CD14-positive monocyte (primary cell): ENCODE measurements around the gene SFMBT2. TPM values are rescaled to one million over a fixed set of nuclear protein-coding genes. Genes with fewer than 3 reads are reported as not detected.

Experiments
- DNase-seq, 3 donors: peaks; one replicate each; pipeline ENCODE4 v3.0.0-alpha.2; 2011 to 2022
- H2AFZ ChIP-seq: 2 replicates; pipeline ENCODE4 v1.6.0; 2012; ENCODE audit warnings: mild to moderate bottlenecking, low read depth, low read length, inconsistent platforms; ENCODE audit not compliant: insufficient read depth, poor library complexity, severe bottlenecking
- H3K27ac ChIP-seq, 2 donors: 1 replicate in 1 of 2; 2 replicates in 1 of 2; pipeline ENCODE4 v1.5.1; 2012 to 2013; ENCODE audit warnings: low read length in 2 of 2, control low read depth in 1 of 2, inconsistent platforms in 1 of 2, low read depth in 1 of 2, mild to moderate bottlenecking in 1 of 2
- H3K27me3 ChIP-seq, 2 donors: one replicate each; pipeline versions ENCODE4 v1.6.0 to v1.6.1; 2011 to 2013; ENCODE audit warnings: low read length in 2 of 2; ENCODE audit not compliant: control insufficient read depth in 2 of 2, insufficient read depth in 2 of 2
- H3K36me3 ChIP-seq, 2 donors: replicated peaks in 1 of 2; 1 replicate in 1 of 2; 2 replicates in 1 of 2; pipeline versions ENCODE4 v1.5.1 to v1.6.1; 2012 to 2013; ENCODE audit warnings: low read length in 2 of 2, control low read depth in 1 of 2, inconsistent platforms in 1 of 2, mild to moderate bottlenecking in 1 of 2; ENCODE audit not compliant: insufficient read depth in 2 of 2, control insufficient read depth in 1 of 2
- H3K4me1 ChIP-seq, 2 donors: 1 replicate in 1 of 2; 2 replicates in 1 of 2; pipeline versions ENCODE4 v1.5.1 to v1.6.1; 2012 to 2013; ENCODE audit warnings: low read length in 2 of 2, control low read depth in 1 of 2, inconsistent platforms in 1 of 2, mild to moderate bottlenecking in 1 of 2, moderate library complexity in 1 of 2; ENCODE audit not compliant: insufficient read depth in 2 of 2, control insufficient read depth in 1 of 2
- H3K4me2 ChIP-seq: replicated peaks from 2 replicates; pipeline ENCODE3; 2012; ENCODE audit warnings: low read length, moderate library complexity, mild to moderate bottlenecking; ENCODE audit not compliant: poor library complexity, severe bottlenecking; ENCODE audit errors: extremely low read depth
- H3K4me3 ChIP-seq, 3 experiments: fragments of 200-600 bp in 1 of 3; sonication (generic) in 1 of 3; replicated peaks in 1 of 3; 1 replicate in 2 of 3; 2 replicates in 1 of 3; pipeline ENCODE4 v1.5.1; 2011 to 2013; ENCODE audit warnings: low read length in 3 of 3, mild to moderate bottlenecking in 3 of 3, control low read depth in 2 of 3, low read depth in 2 of 3, inconsistent platforms in 1 of 3, moderate library complexity in 1 of 3
- H3K79me2 ChIP-seq: 2 replicates; pipeline ENCODE4 v1.6.0; 2012; ENCODE audit warnings: mild to moderate bottlenecking, control low read depth, inconsistent platforms, low read length, moderate library complexity; ENCODE audit not compliant: insufficient read depth
- H3K9ac ChIP-seq: 2 replicates; pipeline ENCODE4 v1.6.0; 2017; ENCODE audit warnings: low read length, mild to moderate bottlenecking; ENCODE audit not compliant: insufficient read depth, poor library complexity, severe bottlenecking
- H3K9me3 ChIP-seq, 2 donors: replicated peaks in 1 of 2; 1 replicate in 1 of 2; 2 replicates in 1 of 2; pipeline versions ENCODE4 v1.5.1 to v1.6.1; 2012 to 2013; ENCODE audit warnings: low read length in 2 of 2, control low read depth in 1 of 2; ENCODE audit not compliant: control insufficient read depth in 1 of 2, insufficient read depth in 1 of 2
- H4K20me1 ChIP-seq: 2 replicates; pipeline ENCODE4 v1.6.0; 2012; ENCODE audit warnings: mild to moderate bottlenecking, low read length, control low read depth, moderate library complexity; ENCODE audit not compliant: insufficient read depth
- H3K27ac Mint-ChIP-seq, 7 donors: one replicate each; pipeline ENCODE4 v1.8.0; 2020; ENCODE audit warnings: mild to moderate bottlenecking in 7 of 7, mixed read lengths in 7 of 7, moderate library complexity in 6 of 7, inconsistent platforms in 2 of 7
- H3K27me3 Mint-ChIP-seq, 3 donors: one replicate each; pipeline ENCODE4 v1.8.0; 2021 to 2022; ENCODE audit warnings: low read depth in 3 of 3, mild to moderate bottlenecking in 3 of 3, mixed read lengths in 3 of 3, moderate library complexity in 3 of 3, inconsistent platforms in 1 of 3
- H3K36me3 Mint-ChIP-seq, 2 donors: one replicate each; pipeline ENCODE4 v1.8.0; 2020; ENCODE audit warnings: mixed read lengths in 2 of 2, inconsistent platforms in 1 of 2, mild to moderate bottlenecking in 1 of 2
- H3K4me1 Mint-ChIP-seq: one replicate; pipeline ENCODE4 v1.8.0; 2020; ENCODE audit warnings: mild to moderate bottlenecking, mixed read lengths
- H3K4me3 Mint-ChIP-seq, 2 donors: one replicate each; pipeline ENCODE4 v1.8.0; 2020; ENCODE audit warnings: mild to moderate bottlenecking in 2 of 2, mixed read lengths in 2 of 2, moderate library complexity in 1 of 2
- H3K9me3 Mint-ChIP-seq, 7 donors: one replicate each; pipeline ENCODE4 v1.8.0; 2020 to 2022; ENCODE audit warnings: mixed read lengths in 7 of 7, mild to moderate bottlenecking in 6 of 7, moderate library complexity in 6 of 7, inconsistent platforms in 2 of 7
- CTCF ChIP-seq: fragments of 200-600 bp; IDR thresholded peaks from one replicate; pipeline ENCODE4 v1.8.0; 2022; ENCODE audit warnings: antibody characterized with exemption, mild to moderate bottlenecking
- WGBS: methylation state at CpG from one replicate; pipeline ENCODE4 v1.1.5; 2013; ENCODE audit warnings: missing lambda C conversion rate; ENCODE audit not compliant: insufficient coverage; 5-methylcytosine and 5-hydroxymethylcytosine counted together
- intact Hi-C, 2 donors: fragments of 100-400 bp; cut with micrococcal nuclease; formaldehyde crosslinking; loops; one replicate each; pipeline versions ENCODE4 v1.15.0 to v1.15.1; 2023
- polyA plus RNA-seq, 3 donors: library from polyadenylated mRNA; depleted of rRNA in 1 of 3; unstranded in 2 of 3; stranded (reverse) in 1 of 3; fragments of 300-500 nt in 2 of 3; fragments of >200 nt in 1 of 3; fragmentation: Illumina TruSeq in 2 of 3; gene quantifications; 1 replicate in 2 of 3; 2 replicates in 1 of 3; pipeline ENCODE4 v1.2.3, GENCODE V29; 2012 to 2021

Gene SFMBT2
- polyA plus RNA-seq, 3 donors, result 0.53 to 10.9 (median 1.6) TPM

- H3K27ac Mint-ChIP-seq, result no peak overlapping the region
- H3K9me3 Mint-ChIP-seq, result peaks cover 14 to 25% (median 22%) of the 10 kb centered on the region in 7 donors
- no peak for TF ChIP-seq CTCF
- H2AFZ ChIP-seq, result no peak overlapping the region
- peaks cover 4% of the 10 kb centered on the region for H4K20me1 ChIP-seq
- peaks cover 0 to 20% of the 10 kb centered on the region in 2 donors for H3K36me3 ChIP-seq
- no peak overlapping the region for H3K4me2 ChIP-seq
- H3K4me1 ChIP-seq, result peaks cover 17 to 20% of the 10 kb centered on the region in 2 donors
- no peaks in the 10 kb centered on the region for H3K27me3 ChIP-seq
- peaks cover 27% of the 10 kb centered on the region for H3K4me1 Mint-ChIP-seq
- H3K27me3 Mint-ChIP-seq, result peaks cover 0 to 1% (median 0%) of the 10 kb centered on the region in 3 donors
- intact Hi-C loops, result no loop called here
- H3K27ac ChIP-seq, result no peak overlapping the region
- peaks cover 10 to 28% of the 10 kb centered on the region in 2 donors for H3K9me3 ChIP-seq
- no CpG with 5 or more reads among the region's 1 CpG for WGBS
- H3K4me3 Mint-ChIP-seq, result no peak overlapping the region
- H3K4me3 ChIP-seq, result no peak overlapping the region
- H3K79me2 ChIP-seq, result peaks cover 58% of the 10 kb centered on the region
- peaks cover 23 to 26% of the 10 kb centered on the region in 2 donors for H3K36me3 Mint-ChIP-seq
- H3K9ac ChIP-seq, result no peak overlapping the region
- no peak for DNase-seq
These were observed 88.2 kb downstream of the SFMBT2 start for GRCh38 chr10:7322623-7323022.

DNA sequence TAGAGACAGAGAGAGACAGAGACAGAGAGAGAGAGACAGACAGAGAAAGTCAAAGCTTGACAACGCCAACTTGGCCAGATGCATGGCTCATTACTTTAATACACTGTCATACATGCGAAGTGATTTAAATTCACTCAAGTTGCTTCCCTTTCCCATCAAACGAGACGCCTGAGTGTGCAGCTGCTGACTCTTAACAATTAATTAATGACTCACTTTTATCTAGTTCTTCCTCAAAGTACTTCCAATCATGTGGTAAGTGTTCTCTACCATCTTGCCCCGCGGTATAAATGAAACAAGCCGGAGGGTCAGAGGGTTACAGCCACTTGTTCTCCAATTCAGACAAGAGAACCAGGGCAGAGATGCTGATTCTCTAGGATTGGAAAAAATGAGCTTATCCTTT is 90.8 kb downstream of the SFMBT2 start:
- H3K27ac ChIP-seq, result no peak overlapping the region
- peak overlapping the region; percentile 32 to 67 for H3K4me3 Mint-ChIP-seq

More for the DNA sequence above, 90.8 kb downstream of the SFMBT2 start:
- H3K79me2 ChIP-seq, result peaks cover 58% of the 10 kb centered on the region
- H2AFZ ChIP-seq, result no peak overlapping the region
- Mint-ChIP-seq H3K36me3 (peaks cover 17 to 20% of the 10 kb centered on the region in 2 donors), H3K9me3 (peaks cover 3 to 16% (median 7%) of the 10 kb centered on the region in 7 donors), H3K4me1 (peaks cover 31% of the 10 kb centered on the region), H3K27ac (peak overlapping the region in 5 of 7 donors; percentile 61 to 91 (median 66)), H3K27me3 (peaks cover 0 to 1% (median 0%) of the 10 kb centered on the region in 3 donors)
- WGBS, result 26% methylated on average over 3 of the region's 7 CpGs
- intact Hi-C loops, result no loop called here
- H3K9me3 ChIP-seq, result peaks cover 7 to 15% of the 10 kb centered on the region in 2 donors
- H3K36me3 ChIP-seq, result peaks cover 0 to 11% of the 10 kb centered on the region in 2 donors
- no peak for TF ChIP-seq CTCF
- DNase-seq, result peak; percentile 25 to 61 (median 51)
- no peak overlapping the region for H3K4me2 ChIP-seq
- peaks cover 4% of the 10 kb centered on the region for H4K20me1 ChIP-seq
- H3K4me1 ChIP-seq, result peaks cover 17 to 20% of the 10 kb centered on the region in 2 donors
- H3K9ac ChIP-seq, result no peak overlapping the region
- H3K27me3 ChIP-seq, result no peaks in the 10 kb centered on the region
- no peak overlapping the region for H3K4me3 ChIP-seq
